PFSK-1 (cell line): Measurements from ENCODE around the gene EFCAB6.

Experiments
- FOXP2 ChIP-seq: optimal IDR thresholded peaks from 2 replicates; pipeline ENCODE3; 2011; ENCODE audit warnings: borderline replicate concordance, control low read depth, inconsistent platforms; ENCODE audit not compliant: insufficient read depth; ENCODE audit errors: extremely low read length, extremely low read depth
- POLR2AphosphoS5 ChIP-seq: IDR thresholded peaks from 2 replicates; pipeline ENCODE4 v1.6.1; 2012; ENCODE audit warnings: low read depth, mild to moderate bottlenecking, control low read depth, low read length, moderate library complexity
- REST ChIP-seq, 2 experiments: IDR thresholded peaks; 2 replicates each; pipeline versions ENCODE4 v1.6.1 to v1.8.0; 2011 to 2012; ENCODE audit warnings: low read depth in 2 of 2, low read length in 2 of 2, control low read depth in 1 of 2, inconsistent platforms in 1 of 2, mild to moderate bottlenecking in 1 of 2, moderate library complexity in 1 of 2; ENCODE audit not compliant: insufficient read depth in 1 of 2
- SIN3A ChIP-seq: IDR thresholded peaks from 2 replicates; pipeline ENCODE4 v1.6.1; 2012; ENCODE audit warnings: mild to moderate bottlenecking, low read length, moderate library complexity, borderline replicate concordance; ENCODE audit not compliant: insufficient read depth
- TAF1 ChIP-seq: IDR thresholded peaks from 2 replicates; pipeline ENCODE4 v1.6.1; 2012; ENCODE audit warnings: low read length, control low read depth, borderline replicate concordance; ENCODE audit not compliant: insufficient read depth

Gene EFCAB6

GRCh38 chr22:43485502-43486089, 326.5 kb downstream of the EFCAB6 start:
- no peak for TF ChIP-seq FOXP2
- no peak for TF ChIP-seq POLR2AphosphoS5
- TF ChIP-seq REST (IDR thresholded peaks at IDR 0.05; ENCODE audit: insufficient read depth in 1 of 2, low read depth in 2 of 2, low read length in 2 of 2): no peak
- TF ChIP-seq SIN3A: no peak
- TF ChIP-seq TAF1: no peak

GRCh38 chr22:43484227-43484626, 327.9 kb downstream of the EFCAB6 start:
- TF ChIP-seq FOXP2 (no peak), REST (IDR thresholded peaks at IDR 0.05; ENCODE audit: insufficient read depth in 1 of 2, low read depth in 2 of 2, low read length in 2 of 2) (no peak), SIN3A (no peak), TAF1 (no peak), POLR2AphosphoS5 (no peak)

- TF ChIP-seq POLR2AphosphoS5: no peak
- no peak for TF ChIP-seq TAF1
- no peak for TF ChIP-seq REST (IDR thresholded peaks at IDR 0.05; ENCODE audit: insufficient read depth in 1 of 2, low read depth in 2 of 2, low read length in 2 of 2)
- TF ChIP-seq FOXP2: no peak
- no peak for TF ChIP-seq SIN3A
Measured at GRCh38 chr22:43483669-43484068, 328.4 kb downstream of the EFCAB6 start.

- no peak for TF ChIP-seq FOXP2
- no peak for TF ChIP-seq TAF1
- no peak for TF ChIP-seq SIN3A
- no peak for TF ChIP-seq REST (IDR thresholded peaks at IDR 0.05; ENCODE audit: insufficient read depth in 1 of 2, low read depth in 2 of 2, low read length in 2 of 2)
- TF ChIP-seq POLR2AphosphoS5: no peak
Measured at GRCh38 chr22:43483266-43483665, 328.8 kb downstream of the EFCAB6 start.

GRCh38 chr22:43482318-43482625, 329.8 kb downstream of the EFCAB6 start:
- TF ChIP-seq POLR2AphosphoS5 (no peak), FOXP2 (no peak), TAF1 (no peak), REST (IDR thresholded peaks at IDR 0.05; ENCODE audit: insufficient read depth in 1 of 2, low read depth in 2 of 2, low read length in 2 of 2) (no peak), SIN3A (no peak)
